GM18873 (cell line): ENCODE data around the gene UBE4B.

ENCODE experiments used
- ATAC-seq: cut with Tn5 transposase; IDR thresholded peaks from one replicate; pipeline ENCODE4 v1.9.1; 2021; ENCODE audit warnings: mild to moderate bottlenecking, moderate library complexity, moderate number of reproducible peaks; ENCODE audit not compliant: unreplicated experiment, low FRiP score

UBE4B gene

DNA sequence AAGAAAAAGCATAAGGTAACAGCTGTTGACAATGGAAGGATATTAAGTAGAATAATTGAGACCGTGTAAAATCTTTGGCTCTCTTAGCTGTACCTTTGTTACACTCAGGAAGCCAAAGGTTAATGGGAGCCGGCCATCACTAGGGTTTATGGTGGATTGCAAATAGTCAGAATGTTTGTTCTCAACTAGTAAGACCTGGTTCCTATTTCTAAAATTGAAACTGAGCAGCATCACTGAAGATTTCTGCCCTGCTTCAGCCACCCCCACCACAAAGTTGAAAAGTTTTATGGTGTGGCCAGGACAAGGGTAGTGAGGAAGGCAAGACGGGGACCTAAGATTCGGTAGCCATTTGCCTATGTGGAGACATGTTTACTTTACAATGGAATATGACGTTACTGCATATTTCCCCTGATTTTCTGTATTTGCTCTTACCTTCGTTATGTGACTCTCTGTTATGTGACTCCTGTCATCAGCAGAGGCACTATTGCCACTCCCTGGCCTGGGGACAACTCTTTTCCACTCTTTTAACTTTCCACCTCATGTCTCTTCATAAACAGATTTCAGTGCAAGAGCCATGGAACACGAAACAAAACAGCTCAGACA, 136.3 kb downstream of the UBE4B start:
- ATAC-seq = no peak

DNA sequence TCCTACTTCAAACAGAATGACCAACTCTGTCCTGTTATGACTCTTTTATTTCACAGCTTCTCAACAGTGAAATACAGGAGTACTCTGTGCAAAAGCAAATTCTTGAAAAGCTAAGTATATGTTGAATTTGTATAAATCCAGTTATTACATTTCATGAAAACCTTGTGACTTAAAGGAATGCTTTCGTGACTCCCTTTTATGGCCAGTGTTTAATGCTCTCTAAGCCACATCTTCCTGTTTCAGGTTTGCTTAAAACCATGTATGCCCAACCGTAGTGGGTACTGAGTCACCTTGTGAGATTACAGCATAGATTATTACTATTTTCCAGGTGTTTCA, 137.4 kb downstream of the UBE4B start:
- ATAC-seq = no peak

DNA sequence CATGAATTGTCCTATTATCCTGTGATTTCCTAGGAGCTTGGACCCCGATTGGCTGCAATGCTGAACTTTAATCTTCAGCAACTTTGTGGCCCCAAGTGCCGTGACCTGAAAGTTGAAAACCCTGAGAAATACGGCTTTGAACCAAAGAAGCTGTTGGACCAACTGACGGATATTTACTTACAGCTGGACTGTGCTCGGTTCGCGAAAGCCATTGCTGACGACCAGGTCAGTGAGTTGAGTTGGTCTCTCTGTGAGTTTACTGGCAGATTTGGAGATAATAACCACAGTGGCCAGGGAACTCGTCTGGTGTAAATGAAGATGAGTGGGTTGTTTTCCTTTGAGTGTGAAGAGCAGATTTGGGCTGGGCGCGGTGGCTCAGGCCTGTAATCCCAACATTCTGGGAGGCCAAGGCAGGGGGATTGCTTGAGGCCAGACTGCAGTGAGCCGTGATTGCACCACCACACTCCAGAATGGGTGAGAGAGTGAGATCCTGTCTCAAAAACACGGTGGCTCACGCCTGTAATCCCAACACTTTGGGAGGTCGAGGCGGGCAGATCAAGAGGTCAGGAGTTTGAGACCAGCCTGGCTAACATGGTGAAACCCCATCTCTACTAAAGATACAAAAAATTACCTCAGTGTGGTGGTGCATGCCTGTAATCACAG, 138.5 kb downstream of the UBE4B start:
- no peak for ATAC-seq

DNA sequence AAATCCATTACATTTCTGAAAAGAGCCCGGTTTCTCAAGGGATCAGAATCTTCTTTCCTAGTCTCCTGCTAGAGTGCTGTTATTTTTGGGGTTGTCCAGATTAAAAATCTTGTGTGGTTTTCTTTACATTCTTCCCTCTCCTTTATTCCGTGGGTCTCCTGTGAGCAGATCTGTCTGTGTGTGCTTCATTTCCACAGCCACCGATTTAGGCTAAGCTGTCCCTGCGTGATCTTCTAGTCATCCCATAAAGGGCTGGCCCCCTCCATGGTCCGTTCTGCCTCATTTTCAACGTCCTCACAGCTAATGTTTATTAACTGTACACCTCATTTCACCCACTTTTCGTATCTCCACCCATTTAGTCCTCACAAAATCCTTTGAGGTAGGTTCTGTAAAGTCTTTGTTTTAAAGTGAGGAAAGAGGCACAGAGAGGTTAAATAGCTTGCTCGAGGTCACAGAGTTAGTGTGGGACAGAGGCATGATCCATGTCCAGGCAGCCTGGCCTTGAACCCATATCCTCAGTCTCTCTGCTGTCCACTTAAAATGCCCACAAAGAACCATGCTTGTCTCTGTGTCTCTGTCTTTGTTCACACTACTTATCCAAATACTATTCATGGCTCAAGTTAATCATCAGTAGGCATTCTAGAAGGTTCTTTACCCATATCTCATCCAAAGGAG, 139.4 kb downstream of the UBE4B start:
- no peak for ATAC-seq

DNA sequence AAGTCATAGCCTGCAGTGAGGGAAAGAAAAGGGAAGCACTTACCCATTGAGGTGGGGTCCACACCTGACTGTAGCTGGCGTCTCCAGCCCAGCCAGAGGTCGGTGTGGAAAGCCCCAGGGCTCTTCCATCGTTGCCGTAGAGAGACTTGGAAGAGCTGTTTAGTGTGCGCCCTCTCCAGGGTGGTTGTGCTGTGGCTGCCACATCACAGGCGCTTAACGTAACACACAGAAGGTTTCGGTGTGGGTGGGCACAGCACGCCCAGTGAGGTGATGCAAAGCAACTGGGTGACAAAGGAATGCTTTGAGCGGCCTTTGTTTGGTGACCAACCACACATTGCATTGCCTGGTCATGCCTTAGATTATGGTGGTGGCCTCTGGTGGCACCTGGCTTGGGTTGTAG, 140.8 kb downstream of the UBE4B start:
- ATAC-seq = no peak

DNA sequence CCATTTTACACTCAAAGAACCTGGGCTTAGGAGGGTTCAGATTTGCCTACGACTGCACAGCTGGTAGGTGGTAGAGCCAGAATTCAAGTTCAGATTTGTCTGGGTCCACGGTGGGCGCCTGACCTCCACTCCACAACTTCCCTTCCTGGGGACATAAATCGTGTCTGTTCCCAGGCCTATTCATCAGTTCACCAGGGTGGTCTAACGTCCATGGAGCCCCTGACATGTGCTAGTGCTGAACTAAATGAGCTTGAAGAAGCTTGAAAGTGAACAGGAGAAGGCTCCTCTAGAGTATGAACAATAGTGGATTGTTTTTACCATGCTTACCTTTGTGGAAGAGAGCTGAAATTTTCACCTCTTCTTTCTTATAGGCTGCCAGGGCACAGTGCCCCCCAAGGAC, 145.1 kb downstream of the UBE4B start:
- no peak for ATAC-seq

DNA sequence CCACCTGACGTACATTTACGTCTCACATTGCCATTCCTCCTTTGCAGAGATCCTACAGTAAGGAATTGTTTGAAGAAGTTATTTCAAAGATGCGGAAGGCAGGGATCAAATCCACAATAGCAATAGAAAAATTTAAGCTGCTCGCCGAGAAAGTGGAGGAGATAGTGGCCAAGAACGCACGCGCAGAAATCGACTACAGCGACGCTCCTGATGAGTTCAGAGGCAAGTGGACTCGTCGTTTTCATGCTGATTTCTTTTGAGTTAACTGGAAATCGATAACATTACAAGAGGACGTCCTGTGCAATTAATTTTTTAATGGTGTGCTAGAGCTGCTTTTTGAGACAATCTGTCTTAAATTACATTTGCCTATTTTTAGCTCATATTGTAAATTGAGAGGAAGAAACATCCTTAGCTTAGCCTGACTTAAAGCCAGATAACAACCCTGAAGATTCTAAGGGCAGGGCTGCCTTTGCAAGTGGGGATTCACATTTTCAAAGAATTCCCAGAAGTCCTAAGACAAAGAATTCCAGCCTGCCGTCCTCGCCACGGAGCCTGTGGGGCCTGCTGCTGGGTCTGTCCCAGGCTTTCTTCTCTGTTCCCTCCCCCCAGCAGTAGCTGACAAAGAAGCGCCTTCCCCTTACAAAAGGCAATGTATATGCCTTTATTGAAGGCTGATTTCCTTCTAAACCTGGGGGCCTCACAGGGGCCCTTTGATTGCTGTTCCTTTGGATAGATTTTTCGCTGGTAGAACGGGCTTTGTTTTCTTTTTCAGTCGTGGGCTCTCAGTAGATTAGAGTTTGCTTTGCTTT, 146.0 kb downstream of the UBE4B start:
- no peak for ATAC-seq

DNA sequence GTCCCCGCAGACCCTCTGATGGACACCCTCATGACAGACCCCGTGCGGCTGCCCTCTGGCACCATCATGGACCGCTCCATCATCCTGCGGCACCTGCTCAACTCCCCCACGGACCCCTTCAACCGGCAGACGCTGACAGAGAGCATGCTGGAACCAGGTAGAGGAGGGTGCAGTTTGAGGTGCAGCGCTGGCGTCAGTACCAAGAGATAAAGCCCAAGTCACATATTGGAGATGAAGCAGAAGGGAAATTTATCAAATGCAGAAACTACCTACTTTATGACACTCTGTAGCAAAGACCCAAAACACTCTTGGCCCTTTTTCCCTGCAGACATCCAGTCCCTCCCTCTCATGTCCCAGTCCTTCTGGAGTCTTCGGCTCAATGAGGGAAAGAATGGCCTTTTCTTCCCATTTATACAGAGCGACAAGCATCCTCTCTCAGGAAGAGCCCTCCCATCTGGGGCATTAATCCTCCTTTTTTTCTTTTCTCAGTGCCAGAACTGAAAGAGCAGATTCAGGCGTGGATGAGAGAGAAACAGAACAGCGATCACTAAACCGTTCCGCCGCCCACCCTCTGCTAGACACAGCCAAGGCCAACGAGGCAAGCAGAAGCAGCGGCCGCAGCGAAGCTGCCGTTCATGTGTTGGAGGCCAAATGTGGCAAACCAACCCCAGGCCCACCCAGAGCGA, 146.8 kb downstream of the UBE4B start:
- ATAC-seq = no peak

DNA sequence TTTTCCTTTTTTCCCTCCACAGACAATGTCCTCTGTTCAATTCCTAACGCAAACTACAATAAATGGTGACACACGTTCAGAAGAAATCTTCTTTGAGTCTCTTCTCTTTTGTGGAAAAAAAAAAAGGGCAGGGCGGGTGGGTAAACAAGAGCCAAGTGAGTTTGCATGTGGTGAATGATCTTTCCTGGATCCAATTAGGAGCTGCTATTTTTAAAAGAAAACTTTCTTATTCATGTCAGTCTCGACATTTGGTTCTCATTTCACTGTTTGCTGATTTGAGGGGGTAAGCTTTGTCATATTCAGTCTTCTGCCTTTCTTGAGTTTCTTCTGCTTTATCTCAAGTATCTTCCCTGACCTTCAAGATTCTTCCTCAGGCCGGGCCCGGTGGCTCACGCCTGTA, 148.4 kb downstream of the UBE4B start:
- ATAC-seq = no peak

DNA sequence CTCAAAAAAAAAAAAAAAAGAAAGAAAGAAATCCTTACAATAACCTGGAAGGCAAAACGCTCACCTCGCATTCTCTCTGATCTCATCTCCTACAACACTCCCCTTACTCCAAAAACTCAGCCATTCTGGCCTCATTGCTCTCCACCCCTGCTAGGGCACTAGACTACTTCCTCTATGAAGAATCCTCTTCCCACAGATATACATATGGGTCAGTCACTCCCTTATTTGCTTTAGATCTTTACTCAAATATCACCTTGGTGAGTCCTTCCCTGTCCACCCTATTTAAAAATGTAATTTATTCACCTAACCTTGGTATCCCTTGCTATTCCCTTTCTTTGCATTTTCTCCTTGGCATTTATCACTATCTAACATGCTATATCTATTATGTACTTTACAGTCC, 153.0 kb downstream of the UBE4B start:
- no peak for ATAC-seq

DNA sequence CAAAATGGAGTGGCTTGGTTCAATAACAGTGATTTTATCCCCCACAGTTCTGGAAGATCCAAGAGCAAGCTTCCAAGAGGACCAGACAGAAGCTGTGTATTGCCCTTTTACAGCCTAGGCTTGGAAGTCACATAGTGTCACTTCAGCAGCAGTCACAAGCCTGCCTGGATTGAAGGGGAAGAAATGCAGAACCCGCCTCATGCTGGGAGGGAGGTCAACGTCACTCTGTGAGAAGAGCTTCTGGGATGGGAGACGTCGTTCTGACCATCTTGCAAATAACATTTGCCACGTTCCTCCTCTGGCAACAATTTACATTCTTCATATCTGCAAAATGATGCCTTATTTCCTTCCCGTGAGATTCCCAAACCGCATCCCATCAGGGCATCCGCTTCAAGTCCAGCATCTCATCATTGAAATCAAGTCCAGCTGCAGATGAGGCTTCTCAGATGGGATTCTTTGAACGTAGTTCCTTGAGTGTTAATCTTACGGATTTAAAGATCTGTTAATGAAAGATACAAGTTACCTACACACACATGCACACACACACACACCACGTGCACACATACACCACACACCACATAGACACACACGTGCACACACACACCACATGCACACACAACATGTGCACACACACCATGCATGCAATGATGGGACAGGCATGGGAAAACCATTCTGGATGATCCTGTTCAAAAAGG, 153.7 kb downstream of the UBE4B start:
- ATAC-seq = no peak

DNA sequence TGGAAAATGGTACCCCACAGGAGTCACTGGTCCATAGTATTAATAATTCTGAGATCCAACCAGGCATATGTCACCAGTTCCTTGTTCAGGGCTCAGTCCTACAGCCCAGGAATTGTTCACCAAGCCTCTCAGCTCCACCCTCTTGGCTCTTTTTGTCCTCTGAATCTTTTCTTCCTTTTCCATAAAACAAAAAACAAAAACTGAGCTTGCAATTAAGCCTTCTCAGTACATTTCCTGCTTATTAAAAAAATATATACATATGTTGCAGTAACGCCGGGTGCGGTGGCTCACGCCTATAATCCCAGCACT, 154.2 kb downstream of the UBE4B start:
- no peak for ATAC-seq

DNA sequence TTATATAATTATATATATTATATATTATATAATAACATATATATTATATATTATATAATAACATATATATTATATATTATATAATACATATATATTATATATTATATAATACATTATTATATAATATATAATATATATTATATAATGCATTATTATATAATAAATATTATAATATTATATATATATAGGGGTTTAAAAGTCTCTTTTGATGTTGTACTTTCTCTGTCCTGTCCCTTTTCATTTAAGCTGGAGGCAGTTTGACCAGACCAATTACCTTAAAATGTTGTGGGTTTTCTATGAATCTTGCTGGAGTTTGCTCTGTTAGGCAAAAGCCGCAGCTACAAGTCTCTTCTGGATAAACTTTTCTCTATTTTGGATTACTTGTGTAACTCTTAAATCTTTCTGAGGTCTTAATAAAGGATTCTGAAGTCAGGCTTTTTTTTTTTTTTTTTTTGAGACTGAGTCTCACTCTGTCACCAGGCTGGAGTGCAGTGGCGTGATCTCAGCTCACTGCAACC, 155.4 kb downstream of the UBE4B start:
- no peak for ATAC-seq

DNA sequence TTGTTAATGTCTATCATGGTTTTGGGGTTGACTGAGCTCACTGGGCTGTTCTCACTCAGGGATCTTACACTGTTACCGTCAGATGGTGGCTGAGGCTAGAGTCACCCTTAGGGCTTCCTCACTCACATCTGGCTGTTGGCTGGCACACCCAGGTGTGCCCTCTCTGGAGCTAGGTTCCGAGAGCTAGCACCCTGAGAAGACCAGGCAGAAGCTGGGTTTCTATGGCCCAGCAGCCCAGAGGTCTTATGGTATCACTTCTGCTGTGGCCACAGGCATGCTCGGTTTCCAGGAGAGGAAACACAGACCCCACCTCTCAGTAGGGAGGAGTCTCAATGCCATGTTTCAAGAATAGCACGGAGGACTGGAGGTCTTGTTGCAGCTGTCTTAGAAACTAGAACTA, 156.9 kb downstream of the UBE4B start:
- ATAC-seq = no peak

DNA sequence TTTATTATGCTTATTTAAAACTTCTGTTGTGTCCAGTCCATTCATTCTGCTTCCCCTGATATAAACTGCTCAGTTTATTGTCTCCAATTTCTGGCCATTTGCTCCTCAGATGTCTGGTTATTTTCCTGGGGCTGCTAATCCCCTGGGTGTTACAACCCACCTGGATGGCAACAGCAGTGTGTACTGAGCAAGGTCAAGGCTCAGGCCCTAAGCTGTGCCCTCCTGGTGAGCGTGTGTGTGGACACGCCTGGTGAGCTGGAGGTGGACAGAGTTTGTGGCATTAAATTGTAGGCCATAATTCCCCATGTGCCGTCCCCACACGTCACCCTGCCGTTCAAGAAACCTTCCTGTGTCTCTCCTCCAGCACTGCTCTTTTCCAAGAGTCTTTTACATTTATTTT, 159.5 kb downstream of the UBE4B start:
- no peak for ATAC-seq

DNA sequence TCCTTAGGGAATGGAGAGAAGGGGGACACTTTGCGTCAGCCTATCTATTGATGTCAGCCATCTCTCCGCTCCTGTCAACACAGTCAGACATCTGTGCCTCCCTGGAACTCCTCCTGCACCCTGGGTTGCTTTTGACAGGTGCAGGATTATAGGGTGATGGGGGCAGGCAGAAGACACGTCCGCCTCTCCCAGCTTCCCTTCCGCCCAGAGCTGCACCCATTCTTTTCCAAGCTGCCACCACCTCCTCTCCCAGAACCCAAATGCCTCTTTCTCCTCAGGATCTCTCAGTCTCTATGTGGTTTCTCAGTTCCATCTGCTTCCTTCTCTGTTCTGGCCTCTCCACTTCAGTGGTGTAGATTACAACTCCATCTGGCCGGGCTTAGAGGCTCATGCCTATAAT, 160.5 kb downstream of the UBE4B start:
- ATAC-seq = no peak

DNA sequence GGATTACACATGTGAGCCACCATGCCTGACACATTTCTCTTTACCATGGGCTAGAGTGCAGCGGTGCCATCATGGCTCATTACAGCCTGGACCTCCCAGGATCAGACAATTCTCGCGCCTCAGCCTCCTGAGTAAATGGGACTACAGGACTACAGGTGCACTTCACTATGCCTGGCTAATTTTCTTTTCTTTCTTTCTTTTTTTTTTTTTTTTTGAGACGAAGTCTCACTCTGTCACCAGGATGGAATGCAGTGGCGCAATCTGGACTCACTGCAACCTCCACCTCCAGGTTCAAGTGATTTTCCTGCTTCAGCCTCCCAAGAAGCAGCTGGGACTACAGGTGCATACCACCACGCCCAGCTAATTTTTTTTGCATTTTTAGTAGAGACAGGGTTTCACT, 162.8 kb downstream of the UBE4B start:
- no peak for ATAC-seq

DNA sequence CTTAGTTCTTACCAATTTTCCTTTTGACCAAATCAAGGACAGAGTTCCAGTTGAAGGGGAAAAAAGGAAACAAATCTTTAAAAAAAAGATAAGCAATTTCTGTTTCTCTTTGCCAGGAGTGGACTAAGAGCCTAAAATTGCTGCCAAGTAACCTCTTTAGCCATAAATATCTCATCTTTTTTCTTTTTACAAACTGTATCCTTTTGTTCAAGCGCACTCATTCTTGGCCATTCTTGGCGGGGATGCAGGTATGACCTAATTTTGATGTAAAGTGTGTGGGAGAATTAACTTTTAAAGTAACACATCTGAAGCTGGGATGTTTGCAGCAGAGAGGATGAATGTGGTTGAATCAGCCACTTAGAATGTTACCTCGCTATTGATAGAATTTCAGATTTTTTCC, 164.2 kb downstream of the UBE4B start:
- ATAC-seq = no peak

DNA sequence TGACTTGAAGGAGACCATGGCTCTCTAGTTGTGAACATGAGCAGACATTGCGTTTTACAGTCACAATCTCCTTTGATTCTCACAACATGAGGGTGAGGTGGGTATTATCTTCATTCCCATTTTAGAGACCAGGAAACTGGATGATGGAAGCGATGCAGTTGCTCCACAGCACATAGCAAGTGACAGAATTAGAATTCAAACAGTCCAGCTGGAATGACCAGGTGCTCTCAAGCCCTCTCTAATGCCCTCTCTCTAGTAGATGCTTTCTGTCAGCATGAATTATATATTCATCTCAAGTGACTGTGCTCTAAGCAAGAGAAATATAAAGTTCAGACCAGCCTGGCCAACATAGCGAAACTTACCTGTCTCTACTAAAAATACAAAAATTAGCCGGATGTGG, 167.9 kb downstream of the UBE4B start:
- ATAC-seq = no peak

DNA sequence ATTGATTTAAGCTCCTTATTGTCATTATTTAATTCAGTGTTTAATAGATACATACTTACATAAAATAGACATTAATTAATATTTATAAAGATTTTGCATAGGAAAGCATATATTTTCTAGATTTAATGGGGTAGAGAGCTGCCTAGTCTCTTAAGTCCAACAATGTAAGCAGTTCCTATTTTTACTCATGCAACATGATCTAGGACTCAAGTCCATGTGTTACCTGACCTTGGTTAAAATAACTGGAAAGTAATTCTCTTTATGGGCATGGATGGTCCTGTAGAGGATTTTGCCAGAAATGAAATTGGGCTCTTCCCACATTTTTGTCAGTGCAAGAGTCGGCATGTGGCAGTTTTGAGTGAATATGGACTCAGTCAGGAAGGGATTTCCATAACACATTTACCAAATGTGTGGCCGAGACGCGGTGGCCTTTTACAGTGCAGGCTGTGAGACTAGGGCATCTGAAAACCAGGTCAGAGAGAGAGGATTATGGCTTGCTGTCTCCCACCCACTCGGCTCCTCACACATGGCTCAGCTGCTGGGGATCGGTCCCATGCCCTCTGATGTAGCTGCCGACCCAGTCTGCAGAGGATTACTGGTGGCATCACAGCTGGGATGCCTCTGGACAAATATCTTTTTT, 171.4 kb downstream of the UBE4B start:
- ATAC-seq = no peak
